H9 (cell line): Measurements from ENCODE around the gene CLIC6. TPM values are rescaled to one million over a fixed set of nuclear protein-coding genes. Genes with fewer than 3 reads are reported as not detected.

Source experiments
- DNase-seq: peaks from one replicate; pipeline ENCODE4 v3.0.0-alpha.2; 2017
- H2AFZ ChIP-seq: one replicate; pipeline ENCODE4 v1.6.1; 2013; ENCODE audit warnings: mild to moderate bottlenecking, low read length, control low read depth, moderate library complexity
- H2AK5ac ChIP-seq: 2 replicates; pipeline ENCODE4 v1.6.1; 2013; ENCODE audit warnings: low read length, control low read depth, mixed read lengths; ENCODE audit not compliant: insufficient read length
- H2BK120ac ChIP-seq: one replicate; pipeline ENCODE4 v1.6.1; 2013; ENCODE audit warnings: low read depth, mild to moderate bottlenecking, low read length, control low read depth, inconsistent platforms; ENCODE audit not compliant: poor library complexity, severe bottlenecking
- H2BK12ac ChIP-seq: 2 replicates; pipeline ENCODE4 v1.6.1; 2013; ENCODE audit warnings: low read length, control low read depth, mixed read lengths, low read depth; ENCODE audit not compliant: insufficient read length
- H2BK15ac ChIP-seq: 2 replicates; pipeline ENCODE4 v1.6.1; 2013; ENCODE audit warnings: low read depth, low read length, control low read depth
- H2BK20ac ChIP-seq: one replicate; pipeline ENCODE4 v1.6.1; 2013; ENCODE audit warnings: low read depth, mild to moderate bottlenecking, low read length, control low read depth, inconsistent platforms; ENCODE audit not compliant: poor library complexity, severe bottlenecking
- H2BK5ac ChIP-seq: 2 replicates; pipeline ENCODE4 v1.6.1; 2013; ENCODE audit warnings: low read length, control low read depth, mixed read lengths; ENCODE audit not compliant: insufficient read length
- H3K14ac ChIP-seq: 2 replicates; pipeline ENCODE4 v1.6.1; 2013; ENCODE audit warnings: low read length, control low read depth; ENCODE audit not compliant: insufficient read depth
- H3K18ac ChIP-seq: 2 replicates; pipeline ENCODE4 v1.6.1; 2013; ENCODE audit warnings: low read depth, mild to moderate bottlenecking, mixed read lengths, low read length, control low read depth; ENCODE audit not compliant: insufficient read length
- H3K23ac ChIP-seq: 2 replicates; pipeline ENCODE4 v1.6.1; 2013; ENCODE audit warnings: low read length, control low read depth, mixed read lengths, low read depth; ENCODE audit not compliant: insufficient read length
- H3K23me2 ChIP-seq: 2 replicates; pipeline ENCODE4 v1.6.1; 2013; ENCODE audit warnings: low read depth, mild to moderate bottlenecking, mixed read lengths, low read length, control low read depth; ENCODE audit not compliant: insufficient read length, poor library complexity, severe bottlenecking
- H3K27ac ChIP-seq: 2 replicates; pipeline ENCODE4 v1.5.1; 2013; ENCODE audit warnings: low read length, control low read depth, mixed read lengths, low read depth; ENCODE audit not compliant: insufficient read length
- H3K27me3 ChIP-seq: 2 replicates; pipeline ENCODE4 v1.6.1; 2013; ENCODE audit warnings: low read length, control low read depth, inconsistent platforms; ENCODE audit not compliant: insufficient read depth
- H3K4ac ChIP-seq: 2 replicates; pipeline ENCODE4 v1.6.1; 2013; ENCODE audit warnings: low read depth, mild to moderate bottlenecking, control low read depth, inconsistent platforms, low read length, moderate library complexity
- H3K4me1 ChIP-seq: 2 replicates; pipeline ENCODE4 v1.6.1; 2013; ENCODE audit warnings: low read length, control low read depth, inconsistent platforms; ENCODE audit not compliant: insufficient read depth
- H3K4me2 ChIP-seq: 2 replicates; pipeline ENCODE4 v1.6.1; 2013; ENCODE audit warnings: low read length, control low read depth, mixed read lengths; ENCODE audit not compliant: insufficient read length, insufficient read depth
- H3K56ac ChIP-seq: 2 replicates; pipeline ENCODE4 v1.6.1; 2013; ENCODE audit warnings: low read depth, mild to moderate bottlenecking, mixed read lengths, low read length, control low read depth; ENCODE audit not compliant: insufficient read length
- H3K79me1 ChIP-seq: 2 replicates; pipeline ENCODE4 v1.6.1; 2013; ENCODE audit warnings: low read depth, mild to moderate bottlenecking, moderate library complexity, low read length, control low read depth, inconsistent platforms; ENCODE audit not compliant: insufficient read depth, poor library complexity, severe bottlenecking
- H3K79me2 ChIP-seq: 2 replicates; pipeline ENCODE4 v1.6.1; 2013; ENCODE audit warnings: low read length, control low read depth, inconsistent platforms; ENCODE audit not compliant: insufficient read depth
- H3K9ac ChIP-seq: 2 replicates; pipeline ENCODE4 v1.6.1; 2013; ENCODE audit warnings: low read length, control low read depth, mixed read lengths; ENCODE audit not compliant: insufficient read length; ENCODE audit errors: extremely low read depth
- H3K9me3 ChIP-seq: one replicate; pipeline ENCODE4 v1.6.1; 2013; ENCODE audit warnings: low read depth, low read length, inconsistent platforms; ENCODE audit not compliant: control insufficient read depth
- H3T11ph ChIP-seq: one replicate; pipeline ENCODE4 v1.6.1; 2013; ENCODE audit warnings: mild to moderate bottlenecking, low read length, control low read depth, inconsistent platforms
- H4K20me1 ChIP-seq: one replicate; pipeline ENCODE4 v1.6.1; 2013; ENCODE audit not compliant: control insufficient read depth, insufficient read length, insufficient read depth
- H4K5ac ChIP-seq: 2 replicates; pipeline ENCODE4 v1.6.1; 2013; ENCODE audit warnings: low read depth, mild to moderate bottlenecking, mixed read lengths, low read length, control low read depth; ENCODE audit not compliant: insufficient read length
- H4K8ac ChIP-seq: replicated peaks from 2 replicates; pipeline ENCODE4 v1.6.1; 2013; ENCODE audit warnings: low read length, control low read depth, mixed read lengths, low read depth; ENCODE audit not compliant: insufficient read length
- H4K91ac ChIP-seq: 2 replicates; pipeline ENCODE4 v1.6.1; 2013; ENCODE audit warnings: low read depth, mild to moderate bottlenecking, moderate library complexity, mixed read lengths, low read length, control low read depth; ENCODE audit not compliant: insufficient read length
- H3K27ac Mint-ChIP-seq, 3 experiments: 2 replicates in 2 of 3; 3 replicates in 1 of 3; pipeline ENCODE4 v1.8.0; 2020 to 2021; ENCODE audit warnings: mixed read lengths in 3 of 3, mild to moderate bottlenecking in 1 of 3, moderate library complexity in 1 of 3
- H3K27me3 Mint-ChIP-seq: 2 replicates; pipeline ENCODE4 v1.8.0; 2021; ENCODE audit warnings: low read depth, mild to moderate bottlenecking, moderate library complexity, mixed read lengths
- H3K36me3 Mint-ChIP-seq, 3 experiments: 2 replicates in 2 of 3; 3 replicates in 1 of 3; pipeline ENCODE4 v1.8.0; 2020 to 2021; ENCODE audit warnings: low read depth in 3 of 3, mixed read lengths in 3 of 3; ENCODE audit not compliant: insufficient read depth in 1 of 3
- H3K4me1 Mint-ChIP-seq, 2 experiments: 2 replicates each; pipeline ENCODE4 v1.8.0; 2020; ENCODE audit warnings: mixed read lengths in 2 of 2
- H3K4me3 Mint-ChIP-seq, 2 experiments: 2 replicates in 1 of 2; 3 replicates in 1 of 2; pipeline ENCODE4 v1.8.0; 2020 to 2021; ENCODE audit warnings: mild to moderate bottlenecking in 2 of 2, mixed read lengths in 2 of 2, moderate library complexity in 1 of 2
- H3K9me3 Mint-ChIP-seq, 2 experiments: 2 replicates in 1 of 2; 3 replicates in 1 of 2; pipeline ENCODE4 v1.8.0; 2020; ENCODE audit warnings: mild to moderate bottlenecking in 2 of 2, mixed read lengths in 2 of 2, moderate library complexity in 1 of 2
- WGBS: extraction: QIAGEN DNeasy Blood & Tissue Kit; methylation state at CpG from one replicate; pipeline ENCODE4 v1.1.7; 2013; ENCODE audit warnings: missing lambda C conversion rate, low lambda C conversion rate, mixed read lengths; ENCODE audit not compliant: insufficient read length; ENCODE audit errors: extremely low coverage; 5-methylcytosine and 5-hydroxymethylcytosine counted together
- total RNA-seq: library from RNA; stranded (reverse); gene quantifications from 2 replicates; pipeline ENCODE4 v1.2.1, GENCODE V29; 2021
- TF ChIP-seq, protein P1 (sequence below): fragments of 200-600 bp; sonication (generic); conservative IDR thresholded peaks from 3 replicates; pipeline ENCODE4 v1.8.0; 2021; ENCODE audit warnings: antibody characterized with exemption, mild to moderate bottlenecking

Gene CLIC6
- total RNA-seq, 1 experiment from 2014 or later: 1.3 TPM

DNA sequence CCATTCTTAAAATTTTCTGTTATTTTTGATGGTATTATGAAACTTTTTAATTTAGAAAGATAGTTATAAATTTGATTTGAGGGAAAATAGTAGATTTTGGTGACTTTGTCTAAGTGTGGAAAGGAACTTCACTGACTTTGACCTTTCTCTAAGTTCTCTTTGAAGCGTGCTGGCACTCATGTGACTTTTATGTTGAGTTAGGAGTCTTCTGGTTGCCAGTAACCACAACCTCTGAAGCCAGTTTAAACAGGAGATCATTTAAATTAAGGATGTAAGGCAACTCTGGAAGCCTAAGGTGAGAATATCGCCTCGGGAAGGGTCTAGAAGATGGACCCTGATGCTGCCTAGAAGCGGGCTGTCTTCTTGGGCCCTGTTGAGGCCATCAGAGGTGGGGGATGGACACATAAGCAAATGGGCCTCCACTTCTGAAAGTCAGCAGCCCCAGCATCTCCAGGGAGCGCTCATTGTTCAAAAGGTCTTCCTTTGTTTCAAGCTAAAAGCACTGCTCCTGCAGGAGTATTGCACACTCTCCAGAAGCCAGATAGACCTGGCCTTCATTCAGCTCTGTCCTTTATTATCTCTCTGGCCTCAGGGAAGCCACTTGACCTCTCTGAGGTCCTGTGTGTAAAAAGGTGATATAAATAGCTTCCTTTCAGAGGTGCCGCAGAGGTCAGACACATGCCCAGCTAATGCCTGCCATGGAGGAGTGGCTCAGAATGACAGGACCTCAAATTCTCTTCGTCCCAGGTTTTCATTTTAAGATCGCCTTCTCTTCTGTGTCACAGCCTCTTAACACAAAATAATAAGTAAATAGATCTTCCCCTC, 48.7 kb upstream of the CLIC6 start:
- Histone ChIP-seq H3K4ac (no peak overlapping the region), H3K4me2 (no peak overlapping the region), H3K9ac (no peak overlapping the region), H3K18ac (no peak overlapping the region), H3K27ac (no peak overlapping the region), H3K56ac (no peak overlapping the region), H2AK5ac (no peak overlapping the region), H3K23me2 (no peaks in the 10 kb centered on the region), H3K4me1 (no peaks in the 10 kb centered on the region), H2AFZ (no peak overlapping the region), H3T11ph (no peak overlapping the region), H3K27me3 (no peaks in the 10 kb centered on the region), H2BK20ac (no peak overlapping the region), H4K20me1 (no peaks in the 10 kb centered on the region), H4K8ac (no peak overlapping the region), H2BK15ac (no peak overlapping the region), H2BK5ac (no peak overlapping the region), H3K14ac (no peak overlapping the region), H3K79me1 (no peaks in the 10 kb centered on the region), H4K5ac (no peak overlapping the region), H3K9me3 (no peaks in the 10 kb centered on the region), H2BK12ac (no peak overlapping the region), H4K91ac (no peak overlapping the region), H2BK120ac (no peak overlapping the region), H3K23ac (no peak overlapping the region), H3K79me2 (no peaks in the 10 kb centered on the region)
- H3K4me1 Mint-ChIP-seq: peaks cover 0 to 2% of the 10 kb centered on the region in 2 experiments; a peak in 2 of 4 replicates
- H3K36me3 Mint-ChIP-seq: no peaks in the 10 kb centered on the region; a peak in 1 of 7 replicates
- H3K4me3 Mint-ChIP-seq: no peak overlapping the region
- H3K27ac Mint-ChIP-seq: no peak overlapping the region
- DNase-seq: no peak
- WGBS: no CpG with 5 or more reads among the region's 8 CpGs
- peaks cover 16% of the 10 kb centered on the region for H3K27me3 Mint-ChIP-seq
- TF ChIP-seq, protein P1, sequence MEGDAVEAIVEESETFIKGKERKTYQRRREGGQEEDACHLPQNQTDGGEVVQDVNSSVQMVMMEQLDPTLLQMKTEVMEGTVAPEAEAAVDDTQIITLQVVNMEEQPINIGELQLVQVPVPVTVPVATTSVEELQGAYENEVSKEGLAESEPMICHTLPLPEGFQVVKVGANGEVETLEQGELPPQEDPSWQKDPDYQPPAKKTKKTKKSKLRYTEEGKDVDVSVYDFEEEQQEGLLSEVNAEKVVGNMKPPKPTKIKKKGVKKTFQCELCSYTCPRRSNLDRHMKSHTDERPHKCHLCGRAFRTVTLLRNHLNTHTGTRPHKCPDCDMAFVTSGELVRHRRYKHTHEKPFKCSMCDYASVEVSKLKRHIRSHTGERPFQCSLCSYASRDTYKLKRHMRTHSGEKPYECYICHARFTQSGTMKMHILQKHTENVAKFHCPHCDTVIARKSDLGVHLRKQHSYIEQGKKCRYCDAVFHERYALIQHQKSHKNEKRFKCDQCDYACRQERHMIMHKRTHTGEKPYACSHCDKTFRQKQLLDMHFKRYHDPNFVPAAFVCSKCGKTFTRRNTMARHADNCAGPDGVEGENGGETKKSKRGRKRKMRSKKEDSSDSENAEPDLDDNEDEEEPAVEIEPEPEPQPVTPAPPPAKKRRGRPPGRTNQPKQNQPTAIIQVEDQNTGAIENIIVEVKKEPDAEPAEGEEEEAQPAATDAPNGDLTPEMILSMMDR: no peak
- H3K9me3 Mint-ChIP-seq: no peaks in the 10 kb centered on the region
